K562 treated with DMSO at 1 percent for 4 hours (cell line): Measurements from ENCODE around the gene HCCS. TPM values are rescaled to one million over a fixed set of nuclear protein-coding genes. Genes with fewer than 3 reads are reported as not detected.

Source experiments
- total RNA-seq: library from RNA; unstranded; fragments of 300-600 nt; gene quantifications from 2 replicates; pipeline ENCODE4 v1.2.3, GENCODE V29; 2022; ENCODE audit not compliant: insufficient read depth

Gene HCCS
- total RNA-seq, result 36.7 and 42.2 TPM in 2 replicates

GRCh38 chrX:11111037-11111851 is at the start of gene HCCS:
TSS of gene HCCS (plus strand) at chrX:11111332. CDS start at chrX:11112061, 729 bp downstream.

Other genes with a start within 250 kb of the HCCS start
- gene AMELX, start 182.1 kb downstream of the HCCS start, total RNA-seq, result not detected in 2 replicates